Breast epithelium (tissue), 3 donors: Measurements from ENCODE around the gene NAIF1.

Source experiments
- CTCF ChIP-seq, 3 donors: fragments of 450-650 bp; IDR thresholded peaks; one replicate each; pipeline ENCODE4 v1.5.1; 2016 to 2017; ENCODE audit warnings: antibody characterized with exemption in 3 of 3, mild to moderate bottlenecking in 3 of 3, moderate library complexity in 3 of 3
- POLR2AphosphoS5 ChIP-seq, 3 donors: sonication (generic); formaldehyde crosslinking; IDR thresholded peaks; one replicate each; pipeline ENCODE4 v1.6.1; 2017; ENCODE audit warnings: antibody characterized with exemption in 3 of 3

DNA sequence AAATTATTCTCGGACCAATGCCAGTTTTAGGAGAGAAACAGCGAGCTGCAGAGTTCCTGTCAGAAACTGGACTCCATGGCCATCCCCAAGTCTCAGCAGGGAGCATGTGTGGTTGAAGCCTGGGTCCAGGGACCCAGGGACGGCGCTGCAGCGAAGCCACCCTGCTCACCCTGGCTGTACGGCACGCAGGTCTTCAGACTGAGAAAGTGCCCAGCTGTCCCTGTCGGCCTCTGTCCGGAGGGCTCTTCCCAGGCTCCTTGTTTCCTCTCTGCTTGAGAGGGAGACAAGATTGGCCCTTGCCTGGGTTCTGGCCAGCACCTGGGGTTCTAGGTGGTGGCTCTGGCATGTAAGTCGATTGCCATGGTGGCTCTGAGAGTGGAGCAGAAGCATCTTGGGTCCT is 33.5 kb upstream of the NAIF1 start:
- TF ChIP-seq POLR2AphosphoS5 (IDR thresholded peaks at IDR 0.05) (no peak), CTCF (IDR thresholded peaks at IDR 0.05) (no peak)
